Activated CD4-positive, alpha-beta T cell treated with anti-CD3 and anti-CD28 coated beads for 24 hours (primary cell): ENCODE measurements around the gene HMCN1.

Experiments used
- DNase-seq, 2 donors: peaks; one replicate each; pipeline ENCODE4 v3.0.0-alpha.2; 2020; ENCODE audit warnings: low read depth in 2 of 2

Gene HMCN1

DNA sequence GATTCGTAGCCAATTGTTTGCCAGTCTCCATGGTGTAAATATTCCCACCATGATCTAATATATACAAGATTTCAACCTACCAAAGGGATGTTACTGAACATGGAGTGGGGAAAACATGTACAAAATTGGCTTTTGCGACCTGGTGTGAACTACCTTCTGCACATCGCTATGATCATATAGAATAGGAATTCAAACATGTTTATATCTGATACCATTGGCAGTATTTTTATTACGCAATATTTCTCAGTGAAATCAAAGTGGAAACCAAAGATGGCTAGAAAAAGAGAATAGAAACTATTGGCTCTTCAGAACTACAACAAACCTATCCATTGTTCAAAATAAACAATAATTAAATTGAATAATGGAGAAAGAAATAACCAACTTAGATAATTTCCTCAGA, 355.7 kb downstream of the HMCN1 start:
- DNase-seq = no peak

DNA sequence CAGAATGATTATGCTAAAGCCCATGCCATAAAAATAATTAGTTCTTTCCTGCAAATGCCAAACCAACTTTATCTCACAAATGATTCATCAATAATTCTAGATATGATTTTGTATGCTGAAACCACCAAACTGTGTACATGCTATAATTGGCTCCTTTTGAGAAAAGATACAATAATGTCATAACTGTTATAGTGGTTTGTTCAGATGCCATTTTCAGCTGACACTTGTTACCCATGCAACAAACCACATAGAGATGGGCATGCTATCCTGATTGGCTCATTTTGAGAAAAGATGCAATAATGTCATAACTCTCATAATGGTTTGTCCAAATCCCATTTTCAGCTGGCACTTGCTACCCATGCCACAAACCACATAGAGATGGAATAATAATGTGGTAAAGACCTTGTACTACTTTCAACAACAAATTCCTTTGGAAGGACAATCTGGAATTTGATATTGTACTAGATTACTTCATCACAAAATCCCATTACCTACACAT, 357.1 kb downstream of the HMCN1 start:
- DNase-seq = no peak

DNA sequence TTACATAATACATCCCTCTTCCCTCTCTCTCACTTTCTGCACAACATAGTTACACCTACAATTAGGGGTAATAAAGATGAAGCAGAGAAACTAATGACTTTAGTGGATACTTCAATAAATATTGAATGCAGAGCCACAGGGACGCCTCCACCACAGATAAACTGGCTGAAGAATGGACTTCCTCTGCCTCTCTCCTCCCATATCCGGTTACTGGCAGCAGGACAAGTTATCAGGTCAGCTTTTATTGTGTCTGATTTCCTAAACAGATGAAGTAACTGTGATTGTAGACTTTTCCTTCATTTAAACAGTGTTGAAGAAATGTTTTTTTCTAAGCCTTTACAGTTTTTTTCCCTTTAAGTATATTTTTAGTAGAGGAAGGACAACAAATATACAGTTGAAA, 359.2 kb downstream of the HMCN1 start:
- DNase-seq = no peak

DNA sequence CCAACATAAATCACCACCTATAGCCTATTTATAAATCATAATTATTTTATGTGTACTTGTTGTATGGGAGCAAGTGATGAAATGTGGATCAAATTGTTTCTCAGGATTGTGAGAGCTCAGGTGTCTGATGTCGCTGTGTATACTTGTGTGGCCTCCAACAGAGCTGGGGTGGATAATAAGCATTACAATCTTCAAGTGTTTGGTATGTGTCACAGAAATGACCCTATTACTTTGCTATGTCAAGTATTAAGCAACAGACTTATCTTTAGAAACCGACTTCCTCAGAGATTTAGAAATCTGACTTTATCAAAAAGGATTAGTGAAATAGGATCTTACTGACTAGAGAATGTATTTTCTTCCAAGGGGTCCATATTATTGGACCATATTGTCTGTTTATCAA, 360.0 kb downstream of the HMCN1 start:
- no peak for DNase-seq

DNA sequence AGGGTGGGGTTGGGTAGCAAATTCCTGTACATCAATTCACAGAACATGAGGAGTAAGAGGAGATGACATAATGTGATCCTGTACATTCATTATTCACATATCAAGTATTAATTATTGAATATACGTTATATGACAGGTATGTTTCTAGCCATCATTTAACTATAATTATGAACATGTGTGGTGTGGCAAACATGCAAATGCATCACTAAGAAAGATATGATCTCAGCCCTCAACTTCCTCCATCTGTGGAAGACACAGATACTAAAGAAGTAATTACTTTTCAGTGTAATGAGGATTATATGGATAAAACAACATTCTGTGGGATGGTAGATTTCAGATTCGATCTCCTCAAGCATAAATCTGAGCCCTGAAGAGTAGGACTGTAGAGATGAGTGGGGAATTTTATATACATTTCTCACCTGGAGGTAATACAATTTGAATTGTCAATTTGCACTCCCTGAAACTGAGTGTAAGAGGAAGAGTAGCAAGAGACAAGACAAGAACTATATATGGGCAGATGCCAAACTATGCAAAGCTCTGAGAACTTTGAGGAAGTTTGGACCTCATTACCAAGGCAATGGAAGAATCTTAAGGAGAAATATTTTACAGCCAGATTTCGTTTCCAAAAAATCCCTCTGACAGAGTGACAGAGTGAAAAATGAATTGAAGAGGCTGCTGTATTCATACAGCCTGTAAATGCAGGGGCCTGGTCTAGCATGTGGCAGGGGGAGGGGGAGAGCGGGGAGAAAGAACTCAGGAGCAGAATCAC, 365.3 kb downstream of the HMCN1 start:
- DNase-seq = no peak

DNA sequence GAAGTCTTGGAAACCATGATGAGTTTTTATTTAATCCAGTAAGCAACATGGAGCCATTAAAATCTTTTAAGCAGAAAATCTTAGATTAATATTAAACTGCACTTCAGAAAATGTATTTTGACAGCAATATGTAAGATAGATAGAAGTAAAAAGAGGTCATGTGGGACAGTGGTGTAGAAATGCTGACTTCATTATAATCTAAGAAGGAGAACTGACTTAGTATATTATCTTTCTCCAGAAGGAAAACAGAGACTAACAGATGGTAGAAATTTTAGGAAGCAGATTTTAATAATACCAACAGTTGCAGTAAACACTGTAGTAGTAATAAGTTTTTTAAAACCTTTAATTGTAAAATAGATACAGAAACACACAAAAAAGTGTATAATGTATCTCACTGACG, 367.9 kb downstream of the HMCN1 start:
- DNase-seq = no peak

DNA sequence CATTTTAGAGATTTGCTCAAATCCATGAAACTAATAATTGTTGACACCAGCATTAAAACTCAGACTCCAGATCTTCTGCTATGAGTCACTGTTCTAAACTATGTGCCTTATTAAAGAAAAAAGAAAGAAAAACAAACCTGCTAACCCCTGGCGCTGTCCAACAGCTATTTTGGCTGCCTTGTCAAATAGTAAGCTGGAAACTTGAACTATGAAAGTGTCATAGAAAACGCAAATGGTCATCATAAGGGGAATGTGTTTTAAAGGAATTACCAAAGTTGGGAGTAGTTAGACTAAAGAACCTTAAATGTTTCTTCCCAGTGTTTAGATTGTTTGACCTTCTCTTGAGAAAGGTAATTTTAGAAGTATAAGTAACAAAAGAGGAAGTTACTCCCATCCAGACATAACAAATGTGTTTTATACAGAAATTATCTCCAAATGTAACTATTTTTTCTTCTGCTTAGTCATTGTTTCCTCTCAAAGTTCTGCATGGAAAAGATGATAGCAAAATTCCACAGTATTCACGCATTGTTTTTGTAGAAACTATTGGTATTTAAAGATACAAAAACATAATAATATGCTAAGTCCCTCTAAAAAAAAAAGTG, 368.5 kb downstream of the HMCN1 start:
- DNase-seq = no peak

DNA sequence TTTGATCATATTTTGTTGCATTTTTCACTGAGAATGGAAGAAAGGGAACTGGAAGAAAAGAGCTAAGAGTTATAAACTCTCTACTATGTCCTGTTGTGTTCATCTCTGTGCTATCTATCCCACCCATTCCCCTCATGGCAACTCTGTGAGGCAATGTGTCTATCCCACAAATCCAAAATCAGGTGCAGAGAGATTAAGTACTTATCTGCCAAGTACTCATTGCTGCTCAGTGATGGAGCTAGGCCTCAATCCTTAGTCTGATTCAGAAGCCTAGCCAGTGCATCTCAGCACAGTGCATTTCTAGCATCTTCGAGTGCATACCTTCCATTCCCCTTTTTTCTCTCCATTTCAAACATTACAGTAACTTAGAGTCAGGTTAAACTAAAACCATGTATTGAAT, 370.3 kb downstream of the HMCN1 start:
- DNase-seq = no peak

DNA sequence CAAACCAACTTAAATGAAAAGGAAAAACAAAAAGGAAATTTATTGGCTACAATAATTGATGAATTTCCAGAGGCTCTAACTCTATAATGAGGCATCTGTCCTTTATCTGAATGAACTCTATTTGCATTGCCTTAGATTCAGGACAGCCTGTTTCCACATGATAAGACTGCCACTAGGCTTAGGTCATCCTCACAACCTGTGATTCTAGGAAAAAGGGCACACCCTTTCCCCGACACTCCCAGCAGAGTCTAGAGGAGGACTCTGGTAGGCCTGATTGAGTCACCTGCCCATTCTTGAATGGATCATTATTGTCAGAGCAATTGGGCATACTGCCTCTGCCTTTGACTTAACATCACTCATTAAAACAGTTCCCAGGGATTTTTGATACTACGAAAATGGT, 378.1 kb downstream of the HMCN1 start:
- no peak for DNase-seq

DNA sequence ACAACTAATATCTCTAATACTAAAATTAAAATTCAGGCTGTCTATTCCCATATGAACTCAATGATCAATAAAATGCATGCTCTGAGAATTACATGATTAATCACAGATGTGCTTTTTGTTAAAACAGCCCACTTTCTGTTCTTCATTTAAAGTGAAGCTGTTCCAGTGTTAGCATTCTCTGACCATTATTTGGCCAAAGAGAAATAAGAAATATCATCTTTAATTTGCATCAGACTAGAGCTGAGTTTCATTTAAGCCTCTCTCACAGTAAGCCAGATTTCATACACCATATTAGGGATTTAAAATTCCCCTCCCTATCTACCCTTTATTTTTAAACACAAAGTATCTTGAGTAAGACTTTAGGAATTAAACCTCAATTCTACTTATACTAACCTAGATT, 379.3 kb downstream of the HMCN1 start:
- no peak for DNase-seq

DNA sequence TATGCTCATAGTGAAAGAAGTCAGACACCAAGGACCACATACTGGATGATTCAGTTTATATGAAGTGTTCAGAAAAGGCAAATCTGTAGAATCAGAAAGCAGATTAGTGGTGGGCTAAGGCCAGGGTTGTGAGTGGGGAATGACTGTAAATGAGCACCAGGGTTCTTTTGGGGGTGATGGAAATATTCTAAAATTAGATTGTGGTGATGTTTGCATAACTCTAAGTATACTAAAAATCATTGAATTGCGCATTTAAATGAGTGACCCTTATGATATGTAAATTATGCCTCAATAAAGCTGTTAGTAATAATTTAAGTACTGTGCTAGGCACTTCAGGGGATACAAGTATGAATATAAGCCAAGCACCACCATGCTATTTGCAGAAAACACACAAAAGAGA, 384.5 kb downstream of the HMCN1 start:
- DNase-seq = no peak

DNA sequence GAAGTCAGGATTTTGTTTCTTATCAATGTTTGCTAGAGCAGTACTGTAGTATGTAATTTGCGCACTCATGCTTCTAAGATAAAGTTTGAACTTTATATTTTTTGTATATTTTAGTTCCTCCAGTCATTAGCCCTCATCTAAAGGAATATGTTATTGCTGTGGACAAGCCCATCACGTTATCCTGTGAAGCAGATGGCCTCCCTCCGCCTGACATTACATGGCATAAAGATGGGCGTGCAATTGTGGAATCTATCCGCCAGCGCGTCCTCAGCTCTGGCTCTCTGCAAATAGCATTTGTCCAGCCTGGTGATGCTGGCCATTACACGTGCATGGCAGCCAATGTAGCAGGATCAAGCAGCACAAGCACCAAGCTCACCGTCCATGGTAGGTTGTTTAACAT, 388.6 kb downstream of the HMCN1 start:
- DNase-seq = no peak

DNA sequence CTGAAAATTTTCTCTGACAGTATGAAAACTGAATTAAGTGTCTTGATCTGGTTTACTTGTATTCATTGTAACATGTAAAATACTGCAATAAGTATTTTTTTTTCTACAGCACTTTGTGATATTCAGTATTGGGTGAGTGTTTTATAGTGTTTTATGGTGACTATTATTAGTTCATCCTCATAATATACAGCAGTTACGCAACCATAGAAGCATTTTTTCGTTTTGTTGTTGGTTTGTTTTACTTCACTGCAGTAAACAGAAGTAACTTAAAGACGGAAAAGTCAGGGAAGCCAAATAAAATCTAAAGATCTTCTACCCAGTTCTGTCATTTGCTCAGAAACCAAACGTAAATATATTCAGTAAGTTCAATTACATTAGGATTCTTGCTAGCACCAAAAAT, 390.8 kb downstream of the HMCN1 start:
- DNase-seq = no peak

DNA sequence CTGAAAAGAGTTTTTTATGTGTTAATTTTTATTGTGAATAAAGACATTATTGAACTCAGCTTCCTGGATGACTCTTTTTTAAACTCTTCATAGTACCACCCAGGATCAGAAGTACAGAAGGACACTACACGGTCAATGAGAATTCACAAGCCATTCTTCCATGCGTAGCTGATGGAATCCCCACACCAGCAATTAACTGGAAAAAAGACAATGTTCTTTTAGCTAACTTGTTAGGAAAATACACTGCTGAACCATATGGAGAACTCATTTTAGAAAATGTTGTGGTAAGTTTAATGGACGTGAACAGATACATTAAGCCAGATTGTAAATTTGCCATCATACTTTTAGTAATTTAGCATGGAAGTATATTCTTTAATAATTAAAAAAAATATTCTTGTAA, 391.3 kb downstream of the HMCN1 start:
- no peak for DNase-seq

DNA sequence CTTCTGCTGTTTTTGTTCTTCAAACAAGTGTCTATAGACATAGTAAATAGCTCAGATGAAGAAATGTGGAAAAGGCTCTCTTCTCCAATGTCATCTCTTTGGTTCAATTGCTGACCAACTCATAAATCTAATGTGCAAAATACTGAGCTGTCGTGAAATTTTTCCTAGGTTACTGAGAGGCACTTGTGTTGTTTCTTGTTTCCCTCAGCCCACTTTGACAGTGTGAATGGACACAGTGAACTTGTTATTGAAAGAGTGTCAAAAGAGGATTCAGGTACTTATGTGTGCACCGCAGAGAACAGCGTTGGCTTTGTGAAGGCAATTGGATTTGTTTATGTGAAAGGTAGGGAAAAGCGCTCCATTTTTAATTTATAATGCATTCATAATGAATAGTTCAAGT, 395.6 kb downstream of the HMCN1 start:
- no peak for DNase-seq

DNA sequence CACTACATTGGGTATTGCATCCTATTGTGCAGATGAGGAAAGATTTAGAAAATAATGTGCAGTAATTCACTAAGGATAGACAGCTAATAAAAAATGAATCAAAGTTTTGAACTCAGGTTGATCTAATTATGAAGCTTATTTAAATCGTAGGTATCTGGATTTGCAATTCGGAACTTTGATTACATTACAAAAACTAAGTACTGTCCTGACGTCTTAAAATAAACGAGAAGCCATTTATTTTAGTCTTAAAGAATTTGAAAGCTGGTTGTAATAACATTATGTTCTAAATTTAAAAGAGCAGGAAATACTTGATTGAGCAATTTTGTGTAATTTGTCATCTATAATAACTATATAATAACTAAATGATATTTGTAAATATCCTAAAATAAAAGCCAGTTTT, 404.9 kb downstream of the HMCN1 start:
- DNase-seq = no peak

DNA sequence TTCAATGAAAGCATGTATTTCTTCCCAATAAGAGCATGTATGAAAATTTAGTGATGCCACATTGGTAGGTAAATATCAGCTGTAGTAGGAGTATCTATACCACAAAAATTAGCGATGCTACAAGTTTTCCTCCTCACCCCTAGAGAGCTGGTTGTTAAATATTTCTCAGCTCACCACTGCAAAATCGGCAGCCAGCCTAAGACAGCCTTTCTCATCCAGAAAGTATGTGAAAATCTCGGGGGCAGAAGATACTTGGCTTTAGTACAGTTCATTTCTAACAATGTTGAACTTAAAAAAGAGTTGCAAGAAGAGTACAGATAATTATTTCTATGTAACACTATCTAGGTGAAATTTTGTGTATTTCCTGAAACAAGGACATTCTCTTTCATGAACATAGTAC, 405.5 kb downstream of the HMCN1 start:
- no peak for DNase-seq

DNA sequence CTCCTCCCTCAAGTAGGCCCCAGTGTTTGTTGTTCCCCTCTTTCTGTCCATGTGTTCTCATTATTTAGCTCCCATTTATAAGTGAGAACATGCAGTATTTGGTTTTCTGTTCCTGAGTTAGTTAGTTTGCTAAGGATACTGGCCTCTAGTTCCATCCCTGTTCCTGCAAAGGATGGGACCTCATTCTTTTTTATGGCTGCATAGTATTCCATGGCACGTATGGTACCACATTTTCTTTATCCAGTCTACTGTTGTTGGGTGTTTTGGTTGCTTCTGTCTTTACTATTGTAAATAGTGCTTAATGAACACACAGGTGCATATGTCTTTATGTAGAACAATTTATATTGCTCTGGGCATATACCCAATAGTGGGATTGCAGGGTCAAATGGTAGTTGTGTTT, 408.0 kb downstream of the HMCN1 start:
- no peak for DNase-seq

DNA sequence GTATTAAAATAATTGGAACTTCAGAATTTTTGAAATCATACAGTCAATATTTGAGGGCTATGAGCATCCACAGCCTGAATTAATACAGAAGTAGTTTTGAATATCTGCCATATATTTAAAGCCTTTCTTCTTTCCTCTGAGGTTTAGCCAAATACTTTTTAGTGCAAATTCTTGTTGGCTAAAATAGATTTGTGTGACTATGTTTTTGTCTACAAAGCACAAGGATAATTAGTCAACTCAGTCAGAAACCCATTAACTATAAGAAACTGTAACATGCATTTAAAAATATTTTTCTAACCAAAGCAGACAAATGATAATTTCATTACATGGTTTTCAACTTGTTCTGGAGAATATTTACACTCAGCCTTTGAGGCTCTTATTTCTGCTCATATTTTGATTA, 408.7 kb downstream of the HMCN1 start:
- DNase-seq = no peak

DNA sequence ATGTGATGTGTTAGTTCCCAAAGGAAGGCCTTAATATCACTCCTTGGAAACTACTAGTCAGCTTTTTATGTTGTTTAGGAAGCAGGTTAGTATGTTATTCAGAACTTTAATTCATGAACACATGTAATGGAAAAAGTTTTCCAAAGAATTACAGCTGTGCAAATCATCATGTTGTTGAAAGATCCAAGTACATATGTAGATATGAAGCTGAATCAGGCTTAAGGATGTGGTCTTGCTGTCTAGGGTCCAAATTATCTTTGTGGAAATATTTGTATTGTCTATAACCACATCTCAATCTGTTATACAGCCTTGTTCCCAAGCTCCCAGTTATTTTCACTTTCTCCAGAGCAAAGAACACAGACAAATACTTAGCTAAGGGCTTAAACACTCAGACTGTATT, 409.3 kb downstream of the HMCN1 start:
- no peak for DNase-seq

DNA sequence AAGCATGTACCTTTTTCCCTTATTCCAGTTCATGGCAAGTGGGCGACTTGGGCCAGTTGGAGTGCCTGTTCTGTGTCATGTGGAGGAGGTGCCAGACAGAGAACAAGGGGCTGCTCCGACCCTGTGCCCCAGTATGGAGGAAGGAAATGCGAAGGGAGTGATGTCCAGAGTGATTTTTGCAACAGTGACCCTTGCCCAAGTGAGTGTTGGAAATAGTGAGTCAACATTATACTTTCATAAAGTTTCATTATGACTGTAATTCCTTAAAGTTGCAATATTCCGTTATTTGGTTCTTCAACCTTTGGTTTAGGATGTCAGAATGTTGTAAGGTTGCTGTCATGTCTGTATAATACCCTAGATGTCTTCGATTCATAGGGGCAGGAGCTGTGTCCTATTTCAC, 410.3 kb downstream of the HMCN1 start:
- no peak for DNase-seq

DNA sequence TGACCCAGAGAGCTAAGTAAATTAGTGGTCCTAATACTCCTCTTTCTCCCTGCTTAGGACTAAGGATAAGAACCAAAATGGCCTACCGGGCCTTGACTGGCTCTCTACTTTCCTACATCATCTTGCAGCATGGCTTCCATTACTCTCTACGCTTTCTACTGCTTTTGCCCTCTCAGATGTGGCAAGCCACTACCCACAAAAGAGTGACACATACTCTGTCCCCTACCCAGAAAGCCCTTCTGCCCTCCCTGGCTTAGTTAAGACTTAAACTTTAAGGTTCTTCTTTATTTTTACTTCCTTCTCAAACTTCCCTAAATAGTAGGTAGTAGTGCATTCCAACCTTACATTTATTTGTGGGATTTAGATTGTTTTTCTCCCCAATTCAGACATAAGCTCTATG, 412.8 kb downstream of the HMCN1 start:
- no peak for DNase-seq

DNA sequence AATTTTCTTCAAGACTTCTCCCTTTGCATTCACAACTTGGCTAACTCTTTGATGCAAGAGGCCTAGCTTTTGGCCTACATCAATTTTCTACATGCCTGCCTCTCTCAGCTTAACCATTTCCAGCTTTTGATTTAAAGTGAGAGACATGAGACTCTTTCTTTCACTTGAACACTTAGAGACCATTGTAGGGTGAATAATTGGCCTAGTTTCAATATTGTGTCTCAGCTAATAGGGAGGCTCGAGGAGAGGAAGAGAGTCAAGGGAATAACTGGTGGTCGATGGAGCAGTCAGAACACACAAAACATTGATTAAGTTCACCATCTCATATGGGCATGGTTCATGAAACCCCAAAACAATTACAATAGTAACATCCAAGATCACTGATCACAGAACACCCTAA, 415.4 kb downstream of the HMCN1 start:
- no peak for DNase-seq

DNA sequence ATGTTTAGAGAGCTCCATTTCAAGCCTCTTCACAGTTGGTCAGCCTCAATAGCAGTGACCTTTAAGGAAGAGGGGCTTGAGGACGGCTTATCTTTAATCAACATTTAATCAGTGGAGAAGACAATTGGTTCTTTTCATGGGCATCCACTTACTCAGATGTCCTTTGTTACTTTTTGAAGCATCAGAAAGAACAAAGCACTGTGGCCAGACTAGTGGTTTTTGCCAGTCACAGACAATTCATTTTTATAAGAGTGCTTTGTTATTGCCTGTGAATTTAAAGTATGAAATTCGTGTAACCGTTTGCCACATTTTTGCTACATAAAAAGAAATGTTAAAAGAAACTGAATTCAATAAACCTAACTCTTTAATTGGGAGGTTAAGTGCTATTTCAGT, 418.0 kb downstream of the HMCN1 start:
- no peak for DNase-seq
